HG02763 (cell line): ENCODE data around the gene SLC39A8.

Experiments used
- ATAC-seq: cut with Tn5 transposase; IDR thresholded peaks from one replicate; pipeline ENCODE4 v1.9.1; 2021; ENCODE audit warnings: mild to moderate bottlenecking, moderate library complexity; ENCODE audit not compliant: unreplicated experiment

SLC39A8 gene

GRCh38 chr4:102341201-102341600 lies 4.1 kb downstream of the SLC39A8 start:
- no peak for ATAC-seq

GRCh38 chr4:102339018-102339417 lies 6.3 kb downstream of the SLC39A8 start:
- ATAC-seq: no peak

DNA sequence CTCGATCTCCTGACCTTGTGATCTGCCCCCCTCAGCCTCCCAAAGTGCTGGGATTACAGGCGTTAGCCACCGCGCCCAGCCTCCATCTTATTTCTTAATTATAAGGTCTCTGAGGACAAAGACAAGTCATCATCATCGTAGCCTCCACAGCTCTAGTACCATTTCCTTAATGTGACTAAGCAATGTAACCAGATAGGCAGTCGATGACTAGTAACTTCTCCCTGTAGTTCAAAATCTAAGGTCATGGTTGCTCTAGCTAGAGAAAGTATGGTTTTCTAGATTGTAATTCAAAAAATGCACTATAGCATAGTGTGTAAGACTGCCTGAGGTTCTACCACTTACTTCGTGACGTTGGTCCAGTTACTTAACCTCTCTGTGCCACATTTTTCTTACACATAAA lies 6.9 kb downstream of the SLC39A8 start:
- ATAC-seq: no peak

DNA sequence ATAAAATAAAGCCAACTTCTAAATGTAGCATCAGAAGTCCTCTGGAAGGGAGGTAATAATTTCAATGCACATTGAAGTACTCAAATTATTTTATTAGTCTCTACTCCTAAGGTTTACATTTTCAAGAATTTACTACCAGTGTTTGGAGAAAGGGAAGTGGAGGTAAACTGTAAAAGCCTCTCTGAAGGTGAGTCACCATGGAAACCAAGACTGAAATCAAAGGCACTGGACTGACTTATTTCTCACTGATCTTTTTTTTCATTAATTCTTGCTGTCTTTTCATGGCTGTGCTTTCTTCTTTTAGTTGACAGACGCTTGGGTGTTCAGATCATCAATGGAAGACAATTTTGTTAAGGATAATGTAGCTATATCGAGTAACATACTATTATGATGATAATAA lies 9.7 kb downstream of the SLC39A8 start:
- no peak for ATAC-seq

GRCh38 chr4:102334624-102335023 lies 10.7 kb downstream of the SLC39A8 start:
- ATAC-seq: no peak

DNA sequence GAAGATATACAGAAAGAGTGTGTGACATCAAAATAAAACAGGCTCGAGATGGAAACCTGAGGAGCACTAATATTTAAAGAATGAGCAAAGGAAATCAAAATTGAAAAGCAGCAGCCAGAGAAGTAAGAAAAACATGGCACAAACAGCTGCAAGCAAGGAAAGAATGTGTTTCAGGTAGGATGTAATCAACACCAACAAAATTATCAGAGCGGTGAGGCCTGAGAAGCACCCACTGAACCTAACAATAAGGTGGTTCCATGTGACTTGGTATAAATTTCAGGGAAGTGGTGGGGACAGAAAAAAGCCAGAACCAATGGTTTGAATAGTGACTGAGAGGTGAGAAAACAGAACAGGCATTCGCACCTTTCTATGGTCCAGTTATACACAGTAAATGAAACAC lies 11.5 kb downstream of the SLC39A8 start:
- no peak for ATAC-seq

DNA sequence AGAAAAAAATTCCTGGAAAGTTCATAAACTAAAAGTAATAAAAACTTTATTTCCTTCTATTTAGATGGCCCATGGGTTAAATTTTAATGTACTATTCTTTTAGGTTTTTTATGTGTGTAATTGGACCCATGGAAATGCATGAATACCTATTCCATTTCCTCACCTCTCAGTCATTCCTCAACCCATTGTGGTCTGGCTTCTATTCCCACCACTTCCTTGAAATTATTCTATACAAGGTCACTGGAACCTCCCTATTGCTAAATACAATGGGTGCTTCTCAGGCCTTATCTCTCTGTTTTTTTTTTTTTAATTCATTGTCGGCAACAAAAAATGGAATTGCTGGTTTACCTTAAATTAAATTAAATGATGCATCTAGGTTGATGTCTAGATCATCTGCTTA lies 17.2 kb downstream of the SLC39A8 start:
- no peak for ATAC-seq

DNA sequence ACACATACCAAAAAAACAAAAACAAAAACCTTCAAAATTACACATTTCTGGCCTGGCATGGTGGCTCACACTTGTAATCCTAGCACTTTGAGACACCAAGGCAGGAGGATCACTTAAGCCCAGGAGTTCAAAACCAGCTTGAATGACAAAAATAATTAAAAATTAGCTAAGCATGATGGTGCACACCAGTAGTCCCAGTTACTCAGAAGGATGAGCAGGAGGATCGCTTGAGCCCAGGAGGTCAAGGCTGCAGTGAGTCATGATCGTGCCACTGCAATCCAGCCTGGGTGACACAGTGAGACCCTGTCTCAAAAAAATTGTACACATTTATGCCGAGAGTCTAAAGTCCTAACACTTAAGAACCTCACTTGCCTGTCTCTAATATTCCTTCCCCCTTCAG lies 18.3 kb downstream of the SLC39A8 start:
- ATAC-seq: no peak

GRCh38 chr4:102324730-102325129 lies 20.6 kb downstream of the SLC39A8 start:
- no peak for ATAC-seq

DNA sequence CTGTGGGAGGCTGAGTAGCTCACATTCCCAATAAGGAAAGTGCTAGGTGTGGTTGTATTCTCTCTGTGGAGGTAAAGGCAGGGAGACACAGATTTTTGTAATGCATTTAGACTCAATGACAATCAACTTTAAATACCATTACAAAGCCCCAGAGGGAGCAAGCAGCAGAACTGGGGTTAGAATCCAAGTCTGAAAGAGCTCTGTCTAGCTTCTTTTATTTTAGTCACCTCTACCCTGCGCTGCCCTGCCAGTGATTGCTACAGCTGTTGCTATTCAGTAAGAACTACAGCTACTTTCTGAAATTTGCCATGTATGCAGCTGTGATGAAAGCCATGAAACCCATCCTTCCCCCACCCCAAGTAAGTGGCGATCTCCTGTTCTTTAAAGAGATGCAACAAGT lies 22.5 kb downstream of the SLC39A8 start:
- ATAC-seq: no peak

GRCh38 chr4:102321260-102321995 lies 23.9 kb downstream of the SLC39A8 start:
- ATAC-seq: peak; percentile 90

GRCh38 chr4:102319594-102319993 lies 25.7 kb downstream of the SLC39A8 start:
- no peak for ATAC-seq

- no peak for ATAC-seq
Measured at GRCh38 chr4:102318526-102318925, 26.8 kb downstream of the SLC39A8 start.

GRCh38 chr4:102318105-102318504 lies 27.2 kb downstream of the SLC39A8 start:
- ATAC-seq: no peak

- no peak for ATAC-seq
Measured at GRCh38 chr4:102317459-102317858, 27.8 kb downstream of the SLC39A8 start.

DNA sequence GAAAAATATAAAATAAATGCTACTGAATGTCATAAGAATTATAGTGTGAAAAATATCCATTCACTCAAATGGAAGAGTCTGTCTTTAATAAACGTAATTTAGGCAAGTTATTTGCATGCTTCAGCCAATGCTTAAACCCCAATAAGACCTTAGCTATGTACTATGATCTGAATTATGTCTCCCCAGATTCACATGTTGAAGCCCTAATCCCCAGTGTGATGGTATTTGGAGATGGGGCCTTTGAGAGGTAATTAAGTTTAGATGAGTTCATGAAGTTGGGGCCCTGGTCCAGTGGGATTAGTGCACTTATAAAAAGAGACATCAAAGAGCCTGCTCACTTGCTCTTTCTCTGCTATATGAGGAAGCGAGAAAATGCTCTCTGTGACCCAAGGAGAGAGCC lies 28.7 kb downstream of the SLC39A8 start:
- ATAC-seq: no peak

DNA sequence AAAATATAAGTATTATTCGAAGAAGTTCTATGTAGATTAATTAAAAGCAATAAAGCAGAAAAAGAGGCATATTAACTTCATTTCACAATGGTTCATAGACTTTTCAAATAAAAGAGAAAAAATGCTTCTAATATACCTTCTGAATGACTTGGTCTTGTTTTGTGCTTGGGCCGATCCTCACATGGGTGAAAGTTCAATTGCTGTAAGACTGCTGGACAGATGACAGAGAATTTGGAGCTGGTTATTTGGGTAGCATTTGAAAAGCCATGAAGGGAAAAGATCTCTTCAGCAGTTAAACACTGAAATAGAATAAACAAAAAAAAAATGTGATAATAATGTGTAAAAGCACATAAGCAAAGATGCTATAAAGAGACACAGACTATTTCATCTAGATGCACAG lies 29.8 kb downstream of the SLC39A8 start:
- no peak for ATAC-seq

DNA sequence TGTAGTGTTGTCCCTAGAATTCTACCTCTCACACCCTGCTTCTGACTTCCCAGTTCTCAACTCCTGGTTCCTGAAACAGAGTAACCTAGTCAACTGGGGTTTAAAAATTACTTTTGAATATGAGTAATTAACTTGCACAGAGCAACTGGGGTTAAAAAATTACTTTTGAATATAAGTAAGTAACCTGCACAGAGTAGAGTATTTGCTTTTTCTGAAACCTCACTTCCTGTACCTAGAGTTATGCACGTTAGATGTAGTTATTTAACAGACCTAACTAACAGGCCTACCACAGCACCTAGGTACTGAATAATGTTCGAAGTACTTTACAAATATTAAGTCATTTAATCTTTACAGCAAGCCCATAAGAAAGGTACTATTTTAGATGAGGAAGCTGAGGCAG lies 32.9 kb downstream of the SLC39A8 start:
- no peak for ATAC-seq

DNA sequence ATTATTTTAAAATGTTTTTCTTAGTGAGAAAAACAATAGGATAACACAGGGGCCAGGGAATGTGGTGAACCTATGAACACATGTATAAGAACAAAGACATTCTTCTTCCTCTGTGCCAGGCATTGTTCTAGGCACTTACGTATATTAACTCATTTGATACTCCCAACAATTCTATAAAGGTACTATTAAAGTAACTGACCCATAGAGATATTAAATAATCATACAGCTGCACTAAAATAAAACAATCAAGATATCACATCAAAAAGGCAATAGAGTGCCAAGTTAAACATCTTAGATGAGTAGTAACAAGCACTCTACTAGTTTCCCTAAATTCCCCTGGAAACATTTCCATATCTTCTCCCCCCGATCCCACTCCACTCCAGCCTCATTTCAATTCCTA lies 33.4 kb downstream of the SLC39A8 start:
- ATAC-seq: no peak

DNA sequence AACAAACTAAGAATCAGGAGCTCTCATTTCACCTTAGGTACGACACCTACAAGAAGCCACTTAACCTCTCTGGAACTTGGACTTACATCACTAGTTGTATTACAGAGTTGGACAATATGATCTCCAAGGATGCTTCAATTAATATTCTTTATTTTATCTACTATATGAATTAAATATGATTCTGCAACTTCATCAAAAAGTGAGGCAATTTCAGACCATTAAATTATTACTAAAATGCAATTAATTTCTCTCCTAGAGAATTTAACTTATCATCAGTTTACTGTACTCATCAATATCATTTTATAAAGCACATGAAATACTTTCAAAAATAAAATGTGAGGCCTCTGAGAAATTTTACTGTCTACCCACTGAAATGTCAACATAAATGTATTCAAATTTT lies 33.9 kb downstream of the SLC39A8 start:
- ATAC-seq: no peak

DNA sequence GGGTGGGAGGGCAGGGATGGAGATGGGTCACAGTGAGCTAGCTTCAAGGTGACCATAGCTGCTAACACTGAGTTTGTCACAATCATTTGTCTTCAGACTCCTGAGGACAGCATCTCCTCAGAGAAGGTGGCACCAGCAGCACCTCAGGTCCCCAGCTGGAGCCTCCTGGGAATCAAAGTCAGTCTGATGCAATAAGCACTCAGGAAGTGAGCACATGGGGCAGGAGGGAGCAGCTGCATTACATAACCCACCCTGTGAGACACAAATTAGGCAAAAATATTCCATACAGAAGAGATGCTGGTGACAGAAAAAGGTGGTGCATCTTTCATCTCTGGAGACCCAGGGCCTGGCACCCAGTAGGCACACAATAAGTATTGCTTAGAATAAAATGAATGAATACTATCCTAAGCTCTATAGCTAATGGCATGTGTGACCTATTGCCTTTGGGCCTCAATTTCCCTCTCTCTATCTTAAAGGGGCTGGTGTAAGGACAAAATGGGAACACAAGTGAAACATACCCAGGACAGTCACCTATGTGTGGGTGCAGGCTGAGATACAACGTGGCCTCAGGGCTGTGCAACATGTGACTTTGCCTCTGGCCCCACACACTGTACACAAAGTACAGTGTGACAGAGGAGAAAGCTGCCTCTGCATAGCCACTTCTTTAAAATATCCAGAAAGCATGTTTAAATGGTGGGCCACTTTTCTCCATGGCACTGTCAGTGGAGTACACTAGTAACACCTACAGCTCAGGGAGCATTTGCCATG lies 37.1 kb downstream of the SLC39A8 start:
- ATAC-seq: no peak

DNA sequence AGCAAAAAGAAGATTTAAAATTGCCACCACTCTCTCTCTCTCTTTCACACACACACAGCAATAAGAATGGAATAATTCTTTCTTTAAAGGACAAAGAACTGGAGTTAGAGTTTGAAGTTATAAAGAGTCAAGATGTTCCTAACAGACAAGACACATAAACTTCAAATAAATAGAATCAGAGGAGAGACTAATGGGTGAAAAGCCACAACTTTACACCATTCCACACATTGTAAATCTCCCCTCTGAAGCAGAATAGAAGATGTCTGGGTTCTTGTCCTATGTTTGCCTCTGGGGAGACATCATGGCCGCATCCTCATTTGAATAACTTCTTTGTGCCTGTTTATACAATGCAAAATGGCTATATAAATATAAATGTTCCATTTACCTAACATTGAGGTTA lies 39.6 kb downstream of the SLC39A8 start:
- no peak for ATAC-seq

DNA sequence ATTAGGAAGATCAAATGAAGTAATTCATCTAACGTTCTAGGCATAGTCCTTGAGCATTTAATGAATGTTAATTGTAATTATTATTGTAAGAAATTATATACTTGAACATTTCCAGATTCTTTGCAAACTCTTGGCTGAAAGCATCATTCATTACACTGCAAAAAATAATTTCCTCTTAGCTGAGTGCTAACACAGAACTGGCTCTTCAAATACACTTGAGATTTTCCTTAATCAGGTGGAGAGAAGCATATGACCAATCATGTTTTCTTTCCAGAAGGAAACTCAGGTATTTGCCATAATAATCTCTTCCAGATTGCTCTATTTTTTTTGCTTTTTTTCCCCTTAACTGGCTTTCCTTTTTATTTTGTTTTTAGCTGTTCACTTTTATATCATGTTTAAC lies 42.5 kb downstream of the SLC39A8 start:
- no peak for ATAC-seq
